NT2/D1 (cell line): ENCODE results near the gene BET1L.

Experiments used
- DNase-seq: peaks from one replicate; pipeline ENCODE4 v3.0.0-alpha.2; 2011; ENCODE audit warnings: low read depth, low spot score
- H3K27me3 ChIP-seq: 2 replicates; pipeline ENCODE4 v1.6.0; 2011; ENCODE audit warnings: mild to moderate bottlenecking; ENCODE audit not compliant: insufficient read length, insufficient read depth
- H3K36me3 ChIP-seq: 2 replicates; pipeline ENCODE4 v1.6.1; 2011; ENCODE audit warnings: mild to moderate bottlenecking, low read length, mixed read lengths; ENCODE audit not compliant: insufficient read depth, insufficient read length
- H3K4me1 ChIP-seq: 2 replicates; pipeline ENCODE4 v1.5.1; 2011; ENCODE audit not compliant: insufficient read depth, insufficient read length
- H3K4me3 ChIP-seq: 2 replicates; pipeline ENCODE4 v1.5.1; 2011; ENCODE audit warnings: low read depth; ENCODE audit not compliant: insufficient read length
- H3K9ac ChIP-seq: 2 replicates; pipeline ENCODE4 v1.6.0; 2011; ENCODE audit warnings: low read depth; ENCODE audit not compliant: insufficient read length
- H3K9me3 ChIP-seq: 2 replicates; pipeline ENCODE4 v1.5.1; 2011; ENCODE audit warnings: mild to moderate bottlenecking, low read length; ENCODE audit not compliant: insufficient read depth
- SUZ12 ChIP-seq: IDR thresholded peaks from 2 replicates; pipeline ENCODE4 v1.6.1; 2011; ENCODE audit not compliant: insufficient read length, insufficient read depth; ENCODE audit errors: extremely low read depth
- YY1 ChIP-seq: IDR thresholded peaks from 2 replicates; pipeline ENCODE4 v1.6.1; 2011; ENCODE audit not compliant: insufficient read length, insufficient read depth
- ZNF274 ChIP-seq: IDR thresholded peaks from 2 replicates; pipeline ENCODE4 v1.6.1; 2011; ENCODE audit warnings: mild to moderate bottlenecking, low read depth, low read length

The BET1L gene

GRCh38 chr11:236774-237767 lies 29.9 kb upstream of the BET1L start, which contains the start of gene PSMD13:
Gene PSMD13, plus strand, starts transcription at chr11:236976. Its CDS starts 74 bp downstream, at chr11:237050.
- peaks cover 6% of the 10 kb centered on the region for H3K4me1 ChIP-seq
- peak within 1 kb of the TSS; percentile 96 for H3K9ac ChIP-seq
- peaks cover 54% of the 10 kb centered on the region for H3K36me3 ChIP-seq
- no peaks in the 10 kb centered on the region for H3K9me3 ChIP-seq
- peak within 1 kb of the TSS; percentile 94 for H3K4me3 ChIP-seq
- peak; percentile 63 for DNase-seq
- no peak for TF ChIP-seq YY1
- no peak for TF ChIP-seq SUZ12
- no peak for TF ChIP-seq ZNF274
- no peaks in the 10 kb centered on the region for H3K27me3 ChIP-seq

GRCh38 chr11:235997-236773 lies 29.0 kb upstream of the BET1L start, which contains the start of gene SIRT3:
Gene SIRT3, minus strand, starts transcription at chr11:236342. Its CDS starts 14 bp downstream, at chr11:236328.
- peak; percentile 71 for DNase-seq
- TF ChIP-seq SUZ12 (no peak), YY1 (no peak), ZNF274 (no peak)

GRCh38 chr11:235609-235996 lies 28.4 kb upstream of the BET1L start:
- DNase-seq, result no peak
- TF ChIP-seq SUZ12 (no peak), ZNF274 (no peak), YY1 (no peak)

More at GRCh38 chr11:235997-236773, 29.0 kb upstream of the BET1L start, which contains the start of gene SIRT3:
- H3K36me3 ChIP-seq, result peaks cover 50% of the 10 kb centered on the region
- H3K9ac ChIP-seq, result peak within 1 kb of the TSS; percentile 96
- H3K4me3 ChIP-seq, result peak within 1 kb of the TSS; percentile 94
- no peaks in the 10 kb centered on the region for H3K9me3 ChIP-seq
- peaks cover 6% of the 10 kb centered on the region for H3K4me1 ChIP-seq
- H3K27me3 ChIP-seq, result no peaks in the 10 kb centered on the region

GRCh38 chr11:235180-235579 lies 28.0 kb upstream of the BET1L start:
- DNase-seq, result no peak
- Histone ChIP-seq H3K27me3 (no peaks in the 10 kb centered on the region), H3K9me3 (no peaks in the 10 kb centered on the region), H3K9ac (peak overlapping the region; percentile 96), H3K4me3 (peak overlapping the region; percentile 94), H3K4me1 (peaks cover 6% of the 10 kb centered on the region), H3K36me3 (peaks cover 46% of the 10 kb centered on the region)
- TF ChIP-seq SUZ12, result no peak
- TF ChIP-seq ZNF274, result no peak
- no peak for TF ChIP-seq YY1

More at GRCh38 chr11:235609-235996, 28.4 kb upstream of the BET1L start:
- peak overlapping the region; percentile 94 for H3K4me3 ChIP-seq
- H3K36me3 ChIP-seq, result peaks cover 46% of the 10 kb centered on the region
- peaks cover 6% of the 10 kb centered on the region for H3K4me1 ChIP-seq
- H3K27me3 ChIP-seq, result no peaks in the 10 kb centered on the region
- H3K9me3 ChIP-seq, result no peaks in the 10 kb centered on the region
- H3K9ac ChIP-seq, result peak overlapping the region; percentile 96

- H3K4me3 ChIP-seq, result no peak overlapping the region
- DNase-seq, result no peak
- peak overlapping the region; percentile 64 for H3K9ac ChIP-seq
- H3K4me1 ChIP-seq, result peaks cover 6% of the 10 kb centered on the region
- no peaks in the 10 kb centered on the region for H3K9me3 ChIP-seq
- TF ChIP-seq YY1 (no peak), SUZ12 (no peak), ZNF274 (no peak)
- H3K36me3 ChIP-seq, result peaks cover 25% of the 10 kb centered on the region
- H3K27me3 ChIP-seq, result no peaks in the 10 kb centered on the region
These were observed 25.8 kb upstream of the BET1L start for GRCh38 chr11:232783-233565.

GRCh38 chr11:230431-230830 lies 23.2 kb upstream of the BET1L start:
- no peaks in the 10 kb centered on the region for H3K9me3 ChIP-seq
- H3K27me3 ChIP-seq, result no peaks in the 10 kb centered on the region
- H3K4me1 ChIP-seq, result peaks cover 6% of the 10 kb centered on the region
- H3K9ac ChIP-seq, result no peak overlapping the region
- TF ChIP-seq ZNF274 (no peak), YY1 (no peak)
- no peak overlapping the region for H3K4me3 ChIP-seq
- no peak for DNase-seq
- H3K36me3 ChIP-seq, result peaks cover 25% of the 10 kb centered on the region
